K562 (cell line): ENCODE measurements around the gene CKS2.

Source experiments
- ARID3B ChIP-seq: fragments of 250-450 bp; sonication (Bioruptor Pico); IDR thresholded peaks from 2 replicates; pipeline ENCODE4 v1.4.0; 2020; ENCODE audit warnings: borderline replicate concordance
- CTCF ChIP-seq, 3 experiments: IDR thresholded peaks in 2 of 3; conservative IDR thresholded peaks in 1 of 3; 2 replicates each; pipeline ENCODE4 v1.5.1; 2011 to 2012; ENCODE audit warnings: low read length in 3 of 3, mild to moderate bottlenecking in 3 of 3, control low read depth in 2 of 3, improper control_type of control experiment in 1 of 3, inconsistent platforms in 1 of 3, low read depth in 1 of 3, mixed read lengths in 1 of 3, moderate library complexity in 1 of 3; ENCODE audit not compliant: insufficient read depth in 2 of 3
- GABPA ChIP-seq: fragments of 200-800 bp; sonication (Bioruptor generic); conservative IDR thresholded peaks from 2 replicates; pipeline ENCODE4 v1.6.1; 2016; ENCODE audit warnings: low read depth, missing genetic modification characterization, missing compliant biosample characterization
- GTF3C2 ChIP-seq: IDR thresholded peaks from 3 replicates; pipeline ENCODE4 v1.6.1; 2011; ENCODE audit warnings: borderline replicate concordance, mild to moderate bottlenecking, moderate library complexity; ENCODE audit not compliant: insufficient read length; ENCODE audit errors: extremely low read depth
- HMG20B ChIP-seq: fragments of 250-450 bp; sonication (Bioruptor Pico); IDR thresholded peaks from 2 replicates; pipeline ENCODE4 v1.5.0; 2021; ENCODE audit warnings: mild to moderate bottlenecking
- KDM1A ChIP-seq, 2 experiments: fragments of 450-650 bp; IDR thresholded peaks; 2 replicates each; pipeline ENCODE4 v1.6.1; 2016; ENCODE audit warnings: mild to moderate bottlenecking in 2 of 2
- L3MBTL2 ChIP-seq: fragments of 450-650 bp; IDR thresholded peaks from 2 replicates; pipeline ENCODE4 v1.6.1; 2016; ENCODE audit warnings: mild to moderate bottlenecking, moderate library complexity
- MAZ ChIP-seq, 2 experiments: fragments of 450-650 bp in 1 of 2; sonication (generic) in 1 of 2; formaldehyde crosslinking; IDR thresholded peaks in 1 of 2; conservative IDR thresholded peaks in 1 of 2; 2 replicates each; pipeline versions ENCODE4 v1.4.0 to v1.5.0; 2020; ENCODE audit warnings: mild to moderate bottlenecking in 1 of 2, missing genetic modification reagents in 1 of 2
- RBM39 ChIP-seq: fragments of 200-400 bp; formaldehyde crosslinking; optimal IDR thresholded peaks from 2 replicates; pipeline ENCODE3; 2018; ENCODE audit warnings: low read depth, low read length
- REST ChIP-seq, 2 experiments: fragments of 450-650 bp; formaldehyde crosslinking in 1 of 2; IDR thresholded peaks; 2 replicates each; pipeline versions ENCODE4 v1.4.0 to v1.6.1; 2014 to 2020; ENCODE audit warnings: mild to moderate bottlenecking in 2 of 2, borderline replicate concordance in 1 of 2, low read depth in 1 of 2
- TCF7 ChIP-seq: sonication (generic); IDR thresholded peaks from 2 replicates; pipeline ENCODE4 v1.6.1; 2016; ENCODE audit warnings: antibody characterized with exemption, borderline replicate concordance
- ZBTB43 ChIP-seq: sonication (generic); formaldehyde crosslinking; IDR thresholded peaks from 2 replicates; pipeline ENCODE4 v1.8.0; 2023; ENCODE audit warnings: mild to moderate bottlenecking, missing genetic modification reagents
- ZNF384 ChIP-seq: IDR thresholded peaks from 2 replicates; pipeline ENCODE4 v1.6.1; 2012; ENCODE audit warnings: low read depth, low read length, improper control_type of control experiment
- ZNF785 ChIP-seq: fragments of 250-450 bp; sonication (Bioruptor Pico); IDR thresholded peaks from 2 replicates; pipeline ENCODE4 v1.4.0; 2020; ENCODE audit warnings: mild to moderate bottlenecking

GRCh38 chr9:89319015-89319905, 8.3 kb downstream of the CKS2 start:
- no peak for TF ChIP-seq ZNF384
- no peak for TF ChIP-seq RBM39
- TF ChIP-seq HMG20B (CRISPR knock-in tag) = no peak
- no peak for TF ChIP-seq GTF3C2
- TF ChIP-seq GABPA (tag) = no peak
- TF ChIP-seq ZBTB43 (CRISPR knock-in tag) = no peak
- TF ChIP-seq CTCF (IDR thresholded peaks at IDR 0.05 in 2 of 3, conservative IDR thresholded peaks at IDR 0.05 in 1 of 3; ENCODE audit: insufficient read depth in 2 of 3, low read depth in 1 of 3, low read length in 3 of 3) = no peak; a peak in 1 of 6 replicates
- no peak for TF ChIP-seq MAZ (CRISPR knock-in tag; conservative IDR thresholded peaks at IDR 0.05 in 1 of 2, IDR thresholded peaks at IDR 0.05 in 1 of 2)
- no peak for TF ChIP-seq L3MBTL2
- no peak for TF ChIP-seq KDM1A (IDR thresholded peaks at IDR 0.05)
- no peak for TF ChIP-seq ARID3B (CRISPR knock-in tag)
- TF ChIP-seq TCF7 = no peak
- TF ChIP-seq REST (IDR thresholded peaks at IDR 0.05; ENCODE audit: borderline replicate concordance) = no peak
- TF ChIP-seq REST (CRISPR knock-in tag; IDR thresholded peaks at IDR 0.05; ENCODE audit: low read depth) = no peak
- TF ChIP-seq ZNF785 = no peak
